HG02759 (cell line): Measurements from ENCODE around the gene PM20D2.

Experiments
- ATAC-seq: cut with Tn5 transposase; IDR thresholded peaks from one replicate; pipeline ENCODE4 v1.9.1; 2021; ENCODE audit warnings: mild to moderate bottlenecking, moderate library complexity; ENCODE audit not compliant: unreplicated experiment

The PM20D2 gene

GRCh38 chr6:89145091-89145955, 532 bp upstream of the PM20D2 start:
- ATAC-seq, result peak; percentile 62

GRCh38 chr6:89146718-89147700, 1.2 kb downstream of the PM20D2 start:
- no peak for ATAC-seq

GRCh38 chr6:89148016-89148750, 2.3 kb downstream of the PM20D2 start:
- ATAC-seq, result no peak

GRCh38 chr6:89154131-89154530, 8.3 kb downstream of the PM20D2 start:
- no peak for ATAC-seq

- no peak for ATAC-seq
Observed at GRCh38 chr6:89160331-89161092, 14.7 kb downstream of the PM20D2 start.

- no peak for ATAC-seq
Observed at GRCh38 chr6:89161326-89162046, 15.6 kb downstream of the PM20D2 start.

- ATAC-seq, result no peak
Observed at GRCh38 chr6:89162047-89162371, 16.2 kb downstream of the PM20D2 start.

- ATAC-seq, result no peak
Observed at GRCh38 chr6:89172131-89172530, 26.3 kb downstream of the PM20D2 start.

GRCh38 chr6:89173634-89174033, 27.8 kb downstream of the PM20D2 start:
- ATAC-seq, result no peak

- no peak for ATAC-seq
Observed at GRCh38 chr6:89180112-89180511, 34.3 kb downstream of the PM20D2 start.

- ATAC-seq, result no peak
Observed at GRCh38 chr6:89180971-89181370, 35.1 kb downstream of the PM20D2 start.

GRCh38 chr6:89183294-89183693, 37.4 kb downstream of the PM20D2 start:
- no peak for ATAC-seq

GRCh38 chr6:89184344-89184743, 38.5 kb downstream of the PM20D2 start:
- ATAC-seq, result no peak

GRCh38 chr6:89186762-89187161, 40.9 kb downstream of the PM20D2 start:
- ATAC-seq, result no peak

- no peak for ATAC-seq
Observed at GRCh38 chr6:89187504-89187903, 41.6 kb downstream of the PM20D2 start.

GRCh38 chr6:89190741-89191140, 44.9 kb downstream of the PM20D2 start:
- ATAC-seq, result no peak

- no peak for ATAC-seq
Observed at GRCh38 chr6:89194559-89194958, 48.7 kb downstream of the PM20D2 start.

- no peak for ATAC-seq
Observed at GRCh38 chr6:89197141-89197540, 51.3 kb downstream of the PM20D2 start.

- no peak for ATAC-seq
Observed at GRCh38 chr6:89198235-89198634, 52.4 kb downstream of the PM20D2 start.

- ATAC-seq, result no peak
Observed at GRCh38 chr6:89199579-89199978, 53.7 kb downstream of the PM20D2 start.
